Activated CD4-positive, alpha-beta T cell treated with anti-CD3 and anti-CD28 coated beads, Interleukin-10, Interleukin-2, amounts not matched to agents 100 ng/mL and 50 ng/mL, durations not matched to agents 16 hours and 8 hours (primary cell): Measurements from ENCODE around the gene ASAH2.
A peak's percentile ranks its signal among the peaks of the same experiment; 100 is the strongest.
"Not testable (repeated sequence)": the region's sequence is repeated elsewhere in the genome, so short reads cannot be mapped to it uniquely, and the experiment has no call there.

Source experiments
- DNase-seq: peaks from one replicate; pipeline ENCODE4 v3.0.0-alpha.2; 2020

ASAH2 gene

DNA sequence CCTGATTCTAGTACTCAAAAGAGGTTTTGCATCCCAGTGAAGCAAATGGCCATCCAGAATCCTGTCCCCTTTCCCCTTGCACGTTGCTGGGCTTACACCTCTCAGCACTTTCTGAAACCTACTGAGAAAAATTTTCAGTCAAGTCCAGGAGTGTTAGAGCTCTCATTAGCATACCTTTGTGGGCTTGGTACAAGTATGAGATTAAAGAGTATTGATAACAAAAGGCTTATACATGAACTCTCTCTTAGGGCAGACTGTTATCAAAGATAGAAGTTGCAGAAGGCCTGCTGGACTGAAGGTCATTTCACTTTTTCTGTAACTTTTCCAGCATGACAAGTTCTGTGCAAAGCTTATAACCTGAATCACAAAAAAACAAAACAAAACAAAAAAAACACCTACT lies at the start of gene ASAH2:
ASAH2 (minus strand) TSS at position 123 of the 400 bp plus-strand sequence. CDS start 2,906 bp downstream, outside the sequence.
- DNase-seq, result no peak

- DNase-seq, result no peak
Measured at GRCh38 chr10:50299948-50300669, 48.8 kb upstream of the ASAH2 start.

DNA sequence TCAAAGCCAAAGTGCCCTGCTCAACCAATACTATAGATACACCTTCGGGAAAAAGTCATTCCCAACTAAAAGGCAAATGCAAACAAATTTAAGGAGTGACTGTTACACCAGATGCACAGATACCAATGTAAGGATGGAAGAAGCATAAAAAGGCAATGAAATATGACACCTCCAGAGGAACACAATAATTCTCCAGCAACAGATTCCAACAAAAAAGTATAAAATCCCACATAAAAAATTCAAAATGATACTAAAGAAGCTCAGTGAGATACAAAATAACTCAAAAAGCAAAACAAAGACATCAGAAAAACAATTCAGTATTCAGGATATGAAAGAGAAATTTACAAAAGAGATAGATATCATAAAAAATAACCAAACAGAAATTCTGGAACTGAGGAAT lies 44.1 kb upstream of the ASAH2 start:
- no peak for DNase-seq

- no peak for DNase-seq
Measured at GRCh38 chr10:50294582-50294981, 43.3 kb upstream of the ASAH2 start.

- DNase-seq, result no peak
Measured at GRCh38 chr10:50293513-50294313, 42.4 kb upstream of the ASAH2 start.

- DNase-seq, result no peak
Measured at GRCh38 chr10:50291261-50291850, 40.0 kb upstream of the ASAH2 start.

DNA sequence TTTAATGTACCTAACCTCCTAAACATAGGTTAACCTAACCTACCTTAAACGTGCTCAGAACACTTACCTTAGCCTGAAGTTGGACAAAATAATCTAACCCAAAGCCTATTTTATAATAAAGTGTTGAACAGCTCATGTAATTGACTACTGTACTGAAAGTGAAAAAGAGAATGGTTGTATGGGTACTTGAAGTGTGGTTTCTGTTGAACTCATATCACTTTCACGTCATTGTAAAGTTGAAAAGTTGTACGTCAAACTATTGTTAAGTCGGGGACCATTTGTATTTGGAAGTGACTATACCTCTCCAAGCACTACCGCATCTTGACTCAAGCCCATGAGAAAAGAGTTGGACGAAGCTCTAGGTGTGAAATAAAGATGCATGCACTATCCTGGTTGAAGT lies 37.9 kb upstream of the ASAH2 start:
- no peak for DNase-seq

DNA sequence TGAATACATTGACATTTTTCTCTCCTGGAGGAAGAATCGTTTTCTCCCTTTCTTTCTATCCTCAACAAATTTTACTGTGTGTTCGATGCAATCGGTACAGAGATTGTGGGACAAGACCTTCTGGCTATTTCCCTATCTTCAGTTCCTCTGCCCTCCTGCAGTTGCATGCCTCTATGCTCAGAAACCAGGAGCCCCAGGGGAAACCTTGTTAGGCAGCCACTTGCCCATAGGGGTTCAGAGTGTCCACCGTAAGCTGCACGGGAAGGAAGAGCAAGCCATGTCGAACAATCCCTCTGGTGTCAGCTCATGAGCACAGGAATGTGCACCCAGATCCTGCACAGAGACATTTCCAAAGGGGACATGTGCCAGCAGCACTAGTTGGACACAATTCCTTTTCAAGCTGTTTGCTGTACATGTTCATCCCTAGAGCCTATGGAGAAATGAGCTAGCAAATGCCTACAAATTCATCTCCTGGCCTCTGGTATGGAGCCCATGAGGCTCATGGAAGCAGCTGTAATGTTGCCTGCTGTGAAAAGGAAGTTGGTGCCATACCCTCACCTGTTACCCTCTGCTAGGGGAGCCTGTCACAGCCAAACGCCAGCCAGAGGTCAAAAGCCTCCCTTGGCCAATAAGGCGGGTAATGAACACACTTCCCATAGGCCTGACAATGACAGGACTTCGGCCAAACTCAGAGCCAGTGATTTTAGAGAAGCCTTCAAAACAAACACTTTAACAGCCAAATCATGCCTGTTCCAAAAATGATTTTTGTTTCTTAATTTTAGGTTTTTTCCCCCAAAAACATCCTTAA lies 35.9 kb upstream of the ASAH2 start:
- DNase-seq, result no peak

DNA sequence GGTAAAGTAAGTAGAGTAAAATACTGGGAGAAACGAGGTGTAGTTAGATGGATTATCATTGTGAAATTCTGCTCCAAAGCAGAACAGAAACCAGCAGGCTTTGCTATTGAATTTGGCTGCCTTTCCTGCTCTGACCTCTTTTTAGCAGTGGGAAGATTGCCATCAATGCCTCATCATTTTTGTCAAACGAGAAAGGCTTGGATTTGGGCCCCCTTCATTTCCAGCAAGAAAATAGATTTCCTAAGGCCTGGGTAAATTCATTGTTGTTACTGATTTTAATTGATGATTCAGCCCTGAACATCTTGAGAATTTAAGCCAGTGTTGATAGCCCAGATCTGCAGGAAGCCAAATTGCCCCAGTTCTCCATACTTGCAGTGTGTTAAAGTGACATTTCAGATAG lies 35.2 kb upstream of the ASAH2 start:
- no peak for DNase-seq

GRCh38 chr10:50281967-50282522 lies 30.7 kb upstream of the ASAH2 start:
- DNase-seq, result no peak

GRCh38 chr10:50281210-50281966 lies 30.1 kb upstream of the ASAH2 start:
- DNase-seq, result no peak

- no peak for DNase-seq
Measured at GRCh38 chr10:50280049-50280841, 28.9 kb upstream of the ASAH2 start.

- no peak for DNase-seq
Measured at GRCh38 chr10:50279489-50279888, 28.2 kb upstream of the ASAH2 start.

GRCh38 chr10:50275650-50276235 lies 24.4 kb upstream of the ASAH2 start:
- peak; percentile 45 for DNase-seq

DNA sequence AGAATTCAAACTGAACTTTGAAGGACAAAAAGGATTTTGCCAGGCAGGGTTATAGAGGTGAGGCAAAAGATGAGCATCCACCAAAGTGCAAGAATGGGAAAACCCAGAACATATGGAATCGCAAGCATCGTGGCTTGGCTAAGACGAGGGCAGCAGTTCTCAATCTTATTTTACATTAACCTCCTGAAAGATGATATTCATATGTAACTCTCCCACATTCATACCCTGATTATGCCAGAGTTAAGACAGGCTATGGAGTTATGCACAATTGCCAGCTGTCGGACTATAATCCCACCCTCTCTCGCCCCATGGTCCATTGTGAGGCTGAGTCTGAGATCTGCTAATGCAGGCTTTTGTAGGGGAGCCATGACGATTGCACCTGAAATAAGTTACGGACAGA lies 21.2 kb upstream of the ASAH2 start:
- DNase-seq, result no peak

DNA sequence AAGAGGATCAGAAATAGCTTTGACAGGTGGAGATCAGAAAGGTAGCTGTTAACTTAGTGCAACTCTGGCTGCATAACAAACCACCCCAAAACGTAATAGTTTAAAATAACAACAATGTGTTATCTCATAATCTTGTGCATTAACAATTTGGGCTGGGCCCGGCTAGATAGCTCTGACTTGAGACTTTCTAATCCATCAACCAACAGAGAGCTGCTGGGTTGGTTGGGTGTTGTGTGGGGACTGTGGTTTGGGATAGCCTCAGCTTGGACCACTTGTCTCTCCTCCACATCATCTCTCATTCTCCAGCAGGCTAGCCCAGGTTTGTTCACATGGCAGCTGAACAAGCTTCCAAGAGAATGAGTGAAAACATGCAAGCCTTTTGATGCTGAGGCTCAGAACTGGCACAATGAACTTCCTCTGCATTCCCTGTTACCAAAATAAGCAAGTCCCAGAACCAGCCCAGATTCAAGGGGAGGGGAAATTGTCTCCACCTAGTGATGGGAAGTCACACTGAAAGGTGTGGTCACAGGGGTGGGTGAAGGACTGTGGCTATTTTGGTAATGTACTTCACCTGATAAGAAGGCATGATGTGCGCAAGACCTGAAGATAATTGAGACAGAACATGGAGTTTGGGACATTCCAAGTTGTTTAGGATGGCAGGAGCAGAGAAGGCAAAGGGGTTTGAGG lies 20.4 kb upstream of the ASAH2 start:
- no peak for DNase-seq

DNA sequence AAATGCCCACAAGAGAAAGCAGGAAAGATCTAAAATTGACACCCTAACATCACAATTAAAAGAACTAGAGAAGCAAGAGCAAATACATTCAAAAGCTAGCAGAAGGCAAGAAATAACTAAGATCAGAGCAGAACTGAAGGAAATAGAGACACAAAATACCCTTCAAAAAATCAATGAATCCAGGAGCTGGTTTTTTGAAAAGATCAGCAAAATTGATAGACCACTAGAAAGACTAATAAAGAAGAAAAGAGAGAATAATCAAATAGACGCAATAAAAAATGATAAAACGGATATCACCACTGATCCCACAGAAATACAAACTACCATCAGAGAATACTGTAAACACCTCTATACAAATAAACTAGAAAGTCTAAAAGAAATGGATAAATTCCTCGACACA lies 16.6 kb upstream of the ASAH2 start:
- DNase-seq, result not testable (repeated sequence)

DNA sequence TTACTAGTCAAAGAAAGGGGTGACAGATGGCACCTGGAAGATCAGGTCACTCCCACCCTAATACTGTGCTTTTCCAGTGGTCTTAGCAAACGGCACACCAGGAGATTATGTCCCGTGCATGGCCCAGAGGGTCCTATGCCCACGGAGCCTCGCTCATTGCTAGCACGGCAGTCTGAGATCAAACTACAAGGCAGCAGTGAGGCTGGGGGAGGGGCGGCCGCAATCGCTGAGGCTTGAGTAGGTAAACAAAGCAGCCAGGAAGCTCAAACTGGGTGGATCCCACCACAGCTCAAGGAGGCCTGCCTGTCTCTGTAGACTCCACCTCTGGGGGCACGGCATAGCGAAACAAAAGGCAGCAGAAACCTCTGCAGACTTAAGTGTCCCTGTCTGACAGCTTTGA lies 11.3 kb upstream of the ASAH2 start:
- not testable (repeated sequence) for DNase-seq

DNA sequence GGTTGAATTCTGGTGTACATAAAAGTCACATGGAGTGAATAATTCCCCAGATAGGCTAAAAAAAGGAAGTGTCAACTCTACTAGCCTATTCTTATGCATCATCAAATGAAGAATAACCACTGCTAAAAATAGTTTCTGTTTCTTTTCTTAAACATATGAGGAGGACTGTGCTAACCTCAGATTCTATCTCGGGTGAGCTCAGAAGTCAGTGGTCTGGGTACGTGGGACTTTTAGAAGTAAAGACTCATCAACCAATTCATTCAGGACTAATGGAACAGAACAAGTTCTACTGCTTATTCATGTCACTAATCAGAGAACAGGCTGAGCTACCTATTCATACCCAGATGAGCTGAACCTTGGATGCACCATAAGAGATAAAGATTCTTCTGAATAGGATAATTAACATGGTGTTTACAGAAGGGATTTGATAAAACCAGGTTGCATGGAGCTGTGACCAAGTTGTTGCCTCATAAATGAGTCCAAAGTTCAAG lies 9.5 kb upstream of the ASAH2 start:
- peak; percentile 44 for DNase-seq

DNA sequence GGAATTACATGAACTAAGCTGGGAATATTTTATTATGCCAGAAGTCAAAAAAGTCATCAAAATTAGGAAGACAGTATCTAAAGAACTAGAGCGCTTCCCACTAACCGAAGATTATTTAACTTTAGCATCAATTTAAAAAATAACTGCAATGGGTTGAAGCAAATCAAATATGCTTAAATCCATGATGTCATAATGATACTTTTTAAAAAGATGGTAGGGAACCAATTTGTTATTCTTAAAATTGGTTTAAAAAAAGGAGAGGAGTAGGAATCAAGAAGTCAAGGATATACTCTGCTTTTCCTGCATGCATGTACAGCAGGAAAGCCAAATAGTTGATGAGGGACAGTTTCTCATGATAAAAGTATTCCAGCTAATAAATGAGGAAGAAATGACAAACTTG lies 3.2 kb upstream of the ASAH2 start:
- no peak for DNase-seq
